ENCODE measurements around the gene GAL3ST3. TPM values are rescaled to one million over a fixed set of nuclear protein-coding genes. Genes with fewer than 3 reads are reported as not detected.
"Not testable (repeated sequence)": the region's sequence is repeated elsewhere in the genome, so short reads cannot be mapped to it uniquely, and the experiment has no call there.

The GAL3ST3 gene, protein sequence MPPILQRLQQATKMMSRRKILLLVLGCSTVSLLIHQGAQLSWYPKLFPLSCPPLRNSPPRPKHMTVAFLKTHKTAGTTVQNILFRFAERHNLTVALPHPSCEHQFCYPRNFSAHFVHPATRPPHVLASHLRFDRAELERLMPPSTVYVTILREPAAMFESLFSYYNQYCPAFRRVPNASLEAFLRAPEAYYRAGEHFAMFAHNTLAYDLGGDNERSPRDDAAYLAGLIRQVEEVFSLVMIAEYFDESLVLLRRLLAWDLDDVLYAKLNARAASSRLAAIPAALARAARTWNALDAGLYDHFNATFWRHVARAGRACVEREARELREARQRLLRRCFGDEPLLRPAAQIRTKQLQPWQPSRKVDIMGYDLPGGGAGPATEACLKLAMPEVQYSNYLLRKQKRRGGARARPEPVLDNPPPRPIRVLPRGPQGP
- total RNA-seq, result not detected
- polyA plus RNA-seq, result under 1 TPM in 1 of 3 donors, not detected in 2; 0.04 TPM

GRCh38 chr11:66048547-66049323 is at the start of gene GAL3ST3:
GAL3ST3 (minus strand) TSS chr11:66049161; CDS start chr11:66045415, 3,746 bp downstream.
- TF ChIP-seq EP300 (IDR thresholded peaks at IDR 0.05), result no peak
- no peak for TF ChIP-seq POLR2A (IDR thresholded peaks at IDR 0.05)
- TF ChIP-seq, protein P1, sequence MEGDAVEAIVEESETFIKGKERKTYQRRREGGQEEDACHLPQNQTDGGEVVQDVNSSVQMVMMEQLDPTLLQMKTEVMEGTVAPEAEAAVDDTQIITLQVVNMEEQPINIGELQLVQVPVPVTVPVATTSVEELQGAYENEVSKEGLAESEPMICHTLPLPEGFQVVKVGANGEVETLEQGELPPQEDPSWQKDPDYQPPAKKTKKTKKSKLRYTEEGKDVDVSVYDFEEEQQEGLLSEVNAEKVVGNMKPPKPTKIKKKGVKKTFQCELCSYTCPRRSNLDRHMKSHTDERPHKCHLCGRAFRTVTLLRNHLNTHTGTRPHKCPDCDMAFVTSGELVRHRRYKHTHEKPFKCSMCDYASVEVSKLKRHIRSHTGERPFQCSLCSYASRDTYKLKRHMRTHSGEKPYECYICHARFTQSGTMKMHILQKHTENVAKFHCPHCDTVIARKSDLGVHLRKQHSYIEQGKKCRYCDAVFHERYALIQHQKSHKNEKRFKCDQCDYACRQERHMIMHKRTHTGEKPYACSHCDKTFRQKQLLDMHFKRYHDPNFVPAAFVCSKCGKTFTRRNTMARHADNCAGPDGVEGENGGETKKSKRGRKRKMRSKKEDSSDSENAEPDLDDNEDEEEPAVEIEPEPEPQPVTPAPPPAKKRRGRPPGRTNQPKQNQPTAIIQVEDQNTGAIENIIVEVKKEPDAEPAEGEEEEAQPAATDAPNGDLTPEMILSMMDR (IDR thresholded peaks at IDR 0.05), result no peak
- no peak for TF ChIP-seq POLR2AphosphoS5 (IDR thresholded peaks at IDR 0.05)
- H3K9me3 ChIP-seq, result no peaks in the 10 kb centered on the region
- intact Hi-C loops (cut with DNase I), result no loop called here
- no peak within 1 kb of the TSS for H3K4me3 ChIP-seq
- H3K27ac ChIP-seq, result peak within 1 kb of the TSS in 1 of 4 donors; percentile 75
- WGBS, 2 donors, result 14 to 35% methylated on average over 39 of the region's 39 CpGs
- H3K27me3 ChIP-seq, result peaks cover 14 to 26% (median 21%) of the 10 kb centered on the region in 3 donors
- DNase-seq, result no peak
- H3K36me3 ChIP-seq, result peaks cover 0 to 3% (median 0%) of the 10 kb centered on the region in 4 donors
- H3K4me1 ChIP-seq, result peaks cover 0 to 33% (median 22%) of the 10 kb centered on the region in 4 donors

- intact Hi-C loops (cut with DNase I); H3K4me1 ChIP-seq; H3K4me3 ChIP-seq; H3K36me3 ChIP-seq; H3K9me3 ChIP-seq; H3K27me3 ChIP-seq; H3K27ac ChIP-seq; DNase-seq: not testable (repeated sequence)
- 92 to 95% methylated on average over 2 of the region's 2 CpGs for WGBS, 2 donors
Observed at GRCh38 chr11:66092125-66092524, 43.2 kb upstream of the GAL3ST3 start.

GRCh38 chr11:66090288-66090687 is 41.3 kb upstream of the GAL3ST3 start:
- 50 to 83% methylated on average over 4 of the region's 4 CpGs for whole genome bisulfite sequencing, 2 donors
- H3K4me3 ChIP-seq, result no peak overlapping the region
- H3K9me3 ChIP-seq, result no peaks in the 10 kb centered on the region
- no peaks in the 10 kb centered on the region for H3K27me3 ChIP-seq
- DNase-seq, result no peak
- TF ChIP-seq EP300 (IDR thresholded peaks at IDR 0.05) (no peak), POLR2AphosphoS5 (IDR thresholded peaks at IDR 0.05) (no peak), POLR2A (IDR thresholded peaks at IDR 0.05) (no peak)
- TF ChIP-seq, protein P1 (IDR thresholded peaks at IDR 0.05), result no peak
- H3K27ac ChIP-seq, result no peak overlapping the region
- peaks cover 0 to 2% (median under 1%) of the 10 kb centered on the region in 4 donors for H3K4me1 ChIP-seq
- intact Hi-C loops (cut with DNase I), result no loop called here
- H3K36me3 ChIP-seq, result no peaks in the 10 kb centered on the region

DNA sequence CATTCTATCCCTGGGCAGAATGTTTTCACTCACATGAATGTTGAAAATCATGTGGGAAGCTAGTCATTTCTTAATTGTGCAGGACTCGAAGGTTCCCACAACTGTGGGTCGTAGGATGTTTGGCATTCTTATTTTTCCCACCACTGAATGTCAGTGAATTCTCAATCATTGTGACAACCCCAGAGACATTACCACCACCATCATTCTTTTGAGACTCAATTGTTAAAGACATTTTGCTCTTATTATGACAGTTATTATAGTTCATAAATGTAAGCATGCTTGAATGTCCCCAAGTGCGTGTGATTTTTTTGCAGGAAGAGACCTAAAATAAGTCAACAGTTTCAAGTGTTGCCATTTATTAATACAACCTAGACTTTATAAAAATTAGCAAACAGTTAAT is 40.1 kb upstream of the GAL3ST3 start:
- WGBS, 2 donors, result 89 to 92% methylated on average over 3 of the region's 3 CpGs
- DNase-seq, result no peak
- Histone ChIP-seq H3K9me3 (no peaks in the 10 kb centered on the region), H3K27me3 (no peaks in the 10 kb centered on the region), H3K27ac (no peak overlapping the region), H3K36me3 (no peaks in the 10 kb centered on the region), H3K4me3 (no peak overlapping the region), H3K4me1 (peaks cover 0 to 11% (median 5%) of the 10 kb centered on the region in 4 donors)
- intact Hi-C loops (cut with DNase I), result no loop called here
- TF ChIP-seq POLR2AphosphoS5 (IDR thresholded peaks at IDR 0.05), result no peak
- TF ChIP-seq EP300 (IDR thresholded peaks at IDR 0.05), result no peak
- no peak for TF ChIP-seq POLR2A (IDR thresholded peaks at IDR 0.05)
- TF ChIP-seq, protein P1 (IDR thresholded peaks at IDR 0.05), result no peak

All from sigmoid colon (tissue), 7 donors.